Stimulated activated naive B cell treated with anti-CD40 and anti-IgM and Interleukin-4, amounts not matched to agents 10 μg/mL and 1 μg/mL and 100 μg/mL, for 72 hours (primary cell): Measurements from ENCODE around the gene OPN5.

Source experiments
- ATAC-seq, 2 donors: fragments of 150-1000 bp; cut with Tn5 transposase; replicated peaks; 2 replicates each; pipeline ENCODE4 v1.10.0; 2021; ENCODE audit warnings: moderate library complexity in 1 of 2
- DNase-seq: peaks from one replicate; pipeline ENCODE4 v3.0.0; 2021
- H3K27ac Mint-ChIP-seq: one replicate; pipeline ENCODE4 v1.8.0; 2022; ENCODE audit warnings: mild to moderate bottlenecking, mixed read lengths
- H3K27me3 Mint-ChIP-seq, 2 donors: one replicate each; pipeline ENCODE4 v1.8.0; 2022; ENCODE audit warnings: mixed read lengths in 2 of 2
- H3K36me3 Mint-ChIP-seq, 2 donors: one replicate each; pipeline ENCODE4 v1.8.0; 2022; ENCODE audit warnings: mixed read lengths in 2 of 2, mild to moderate bottlenecking in 1 of 2
- H3K4me1 Mint-ChIP-seq, 2 donors: one replicate each; pipeline ENCODE4 v1.8.0; 2022; ENCODE audit warnings: mixed read lengths in 2 of 2, mild to moderate bottlenecking in 1 of 2
- H3K4me3 Mint-ChIP-seq, 2 donors: one replicate each; pipeline ENCODE4 v1.8.0; 2022; ENCODE audit warnings: mild to moderate bottlenecking in 2 of 2, mixed read lengths in 2 of 2, moderate library complexity in 1 of 2
- H3K9me3 Mint-ChIP-seq, 2 donors: one replicate each; pipeline ENCODE4 v1.8.0; 2022; ENCODE audit warnings: mixed read lengths in 2 of 2, mild to moderate bottlenecking in 1 of 2

The OPN5 gene

DNA sequence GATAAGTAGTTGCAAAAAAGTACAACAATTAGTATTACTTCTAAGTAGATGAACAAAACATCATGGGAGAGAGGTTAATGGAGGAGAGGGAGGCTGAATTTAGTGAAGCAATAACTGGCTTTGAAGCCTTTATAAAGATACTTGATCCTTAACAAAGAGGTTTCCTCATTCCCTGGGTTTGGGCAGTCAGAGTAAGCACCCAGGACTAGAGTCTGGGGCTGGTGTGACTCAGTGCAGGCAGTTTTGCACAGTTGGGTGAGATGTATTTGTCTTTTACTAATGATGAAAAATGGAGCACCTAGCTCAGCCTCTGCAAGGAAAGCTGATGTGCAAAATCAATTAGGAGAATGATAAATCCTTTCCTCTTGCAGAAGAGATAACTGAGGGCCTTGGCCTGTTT is 11.8 kb upstream of the OPN5 start:
- H3K4me1 Mint-ChIP-seq, result no peaks in the 10 kb centered on the region
- H3K4me3 Mint-ChIP-seq, result no peak overlapping the region
- DNase-seq (no peak), ATAC-seq (no peak)
- H3K9me3 Mint-ChIP-seq, result peaks cover 0 to 3% of the 10 kb centered on the region in 2 donors
- H3K27me3 Mint-ChIP-seq, result peaks cover 6 to 7% of the 10 kb centered on the region in 2 donors
- no peak overlapping the region for H3K27ac Mint-ChIP-seq
- no peaks in the 10 kb centered on the region for H3K36me3 Mint-ChIP-seq

DNA sequence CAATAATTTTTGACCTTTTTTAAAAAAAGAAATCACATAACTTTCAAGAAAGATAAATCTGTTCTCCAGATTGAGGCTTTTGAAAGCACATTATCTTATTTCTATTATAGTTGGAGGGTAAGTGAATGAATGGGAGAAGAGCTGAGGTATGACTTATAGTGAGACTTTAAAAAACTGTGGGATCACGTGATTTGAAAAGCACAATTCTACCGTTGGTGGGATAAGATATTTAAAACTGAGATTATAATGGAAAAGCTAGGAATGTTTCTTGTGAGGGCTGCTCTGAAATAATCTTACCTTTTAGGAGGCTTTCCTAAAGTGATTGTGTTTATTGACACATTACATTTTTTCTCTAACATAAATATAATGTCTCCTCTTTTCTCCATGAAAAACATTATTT is 9.5 kb upstream of the OPN5 start:
- Mint-ChIP-seq H3K4me3 (no peak overlapping the region), H3K4me1 (no peaks in the 10 kb centered on the region), H3K27me3 (peaks cover 6 to 7% of the 10 kb centered on the region in 2 donors), H3K9me3 (no peaks in the 10 kb centered on the region), H3K27ac (no peak overlapping the region), H3K36me3 (no peaks in the 10 kb centered on the region)
- ATAC-seq, result no peak
- no peak for DNase-seq

DNA sequence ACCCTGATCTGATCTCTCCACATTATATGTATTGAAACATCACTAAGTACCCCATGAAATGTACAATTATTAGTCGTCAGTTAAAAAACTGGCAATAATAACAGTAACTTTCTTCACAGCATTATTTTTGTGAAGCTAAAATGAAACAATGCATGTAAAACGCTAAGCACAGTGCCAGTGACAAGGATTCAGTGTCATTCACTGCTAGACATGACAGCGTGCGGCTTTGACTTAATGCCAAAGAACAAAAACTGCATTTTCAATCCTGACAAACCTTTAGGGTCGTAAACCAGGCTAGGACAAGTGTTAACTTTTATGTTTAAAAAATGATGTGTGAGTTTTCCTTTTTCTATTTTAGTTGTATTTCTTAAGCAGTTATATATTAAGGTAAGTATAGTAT is 8.8 kb upstream of the OPN5 start:
- ATAC-seq, result no peak

DNA sequence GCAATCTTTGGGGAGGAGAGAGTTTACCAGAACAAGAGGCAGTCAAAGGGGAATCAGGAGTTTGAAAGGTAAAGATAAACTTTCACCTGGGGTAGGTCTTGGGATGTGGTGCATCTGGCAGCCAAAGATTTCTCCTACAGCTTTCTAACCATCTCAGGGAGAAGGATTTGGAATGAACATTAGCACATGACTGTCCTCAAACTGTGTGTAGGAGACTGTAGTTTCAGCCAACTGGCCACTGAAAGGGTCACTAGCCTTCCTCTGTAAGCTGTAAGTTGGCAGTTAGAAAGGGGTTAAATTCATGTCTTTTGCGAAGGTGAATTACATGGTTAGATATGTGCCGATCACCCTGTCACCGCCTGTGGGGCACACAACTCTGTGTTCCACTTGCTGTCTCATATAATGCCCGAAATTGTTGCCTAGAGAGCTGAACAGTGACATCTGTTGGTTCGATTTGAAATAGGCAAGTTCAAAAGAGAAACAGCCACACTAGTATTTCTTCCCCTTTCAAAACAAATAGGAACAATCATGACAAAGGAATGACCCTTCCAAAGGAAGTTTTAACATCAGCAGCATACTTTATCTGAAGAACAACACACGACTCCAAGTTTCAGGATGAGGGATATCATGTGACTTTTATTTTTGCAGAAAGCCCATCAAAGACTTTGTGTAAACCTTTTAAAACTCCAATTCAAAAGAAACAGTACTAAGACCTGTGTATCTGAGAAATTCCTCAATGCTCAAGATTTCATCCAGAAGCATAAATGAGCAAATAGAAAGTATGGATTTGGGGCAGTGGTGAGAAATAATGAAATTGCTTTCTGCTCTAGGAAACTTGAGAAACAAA is 1.1 kb upstream of the OPN5 start:
- DNase-seq (peak; percentile 4), ATAC-seq (peak; percentile 75 to 92)
- Mint-ChIP-seq H3K4me3 (no peak overlapping the region), H3K4me1 (peaks cover 6 to 7% of the 10 kb centered on the region in 2 donors), H3K27ac (peak overlapping the region; percentile 72), H3K36me3 (no peaks in the 10 kb centered on the region), H3K27me3 (peaks cover 12 to 33% of the 10 kb centered on the region in 2 donors), H3K9me3 (no peaks in the 10 kb centered on the region)

More for the DNA sequence above, 8.8 kb upstream of the OPN5 start:
- Mint-ChIP-seq H3K4me1 (no peaks in the 10 kb centered on the region), H3K36me3 (no peaks in the 10 kb centered on the region), H3K9me3 (no peaks in the 10 kb centered on the region), H3K27ac (no peak overlapping the region), H3K27me3 (peaks cover 6 to 7% of the 10 kb centered on the region in 2 donors), H3K4me3 (no peak overlapping the region)
- no peak for DNase-seq

DNA sequence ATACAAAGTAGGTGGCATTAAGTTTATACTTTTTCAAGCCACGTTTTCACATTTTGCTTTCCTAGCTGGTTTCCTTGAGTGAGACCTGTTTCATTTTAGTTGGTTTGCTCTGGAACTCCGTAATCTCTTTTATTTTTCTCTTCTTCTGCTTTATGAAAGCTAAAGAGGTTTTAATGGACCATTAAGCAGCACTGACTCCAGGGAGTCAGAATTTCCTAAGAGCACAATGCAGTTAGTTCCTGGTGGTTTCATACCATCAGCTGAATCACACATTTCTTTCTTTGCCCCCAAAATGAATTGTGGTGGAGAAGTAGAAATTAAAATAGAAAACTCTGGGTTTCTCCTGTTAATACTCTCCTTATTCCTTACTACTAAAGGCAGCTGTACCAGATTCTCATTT is 3.4 kb downstream of the OPN5 start:
- no peak for DNase-seq
- Mint-ChIP-seq H3K4me1 (peaks cover 5% of the 10 kb centered on the region in 2 donors), H3K9me3 (no peaks in the 10 kb centered on the region), H3K4me3 (no peak overlapping the region), H3K27ac (no peak overlapping the region), H3K27me3 (peaks cover 26 to 50% of the 10 kb centered on the region in 2 donors), H3K36me3 (no peaks in the 10 kb centered on the region)
- ATAC-seq, result no peak

DNA sequence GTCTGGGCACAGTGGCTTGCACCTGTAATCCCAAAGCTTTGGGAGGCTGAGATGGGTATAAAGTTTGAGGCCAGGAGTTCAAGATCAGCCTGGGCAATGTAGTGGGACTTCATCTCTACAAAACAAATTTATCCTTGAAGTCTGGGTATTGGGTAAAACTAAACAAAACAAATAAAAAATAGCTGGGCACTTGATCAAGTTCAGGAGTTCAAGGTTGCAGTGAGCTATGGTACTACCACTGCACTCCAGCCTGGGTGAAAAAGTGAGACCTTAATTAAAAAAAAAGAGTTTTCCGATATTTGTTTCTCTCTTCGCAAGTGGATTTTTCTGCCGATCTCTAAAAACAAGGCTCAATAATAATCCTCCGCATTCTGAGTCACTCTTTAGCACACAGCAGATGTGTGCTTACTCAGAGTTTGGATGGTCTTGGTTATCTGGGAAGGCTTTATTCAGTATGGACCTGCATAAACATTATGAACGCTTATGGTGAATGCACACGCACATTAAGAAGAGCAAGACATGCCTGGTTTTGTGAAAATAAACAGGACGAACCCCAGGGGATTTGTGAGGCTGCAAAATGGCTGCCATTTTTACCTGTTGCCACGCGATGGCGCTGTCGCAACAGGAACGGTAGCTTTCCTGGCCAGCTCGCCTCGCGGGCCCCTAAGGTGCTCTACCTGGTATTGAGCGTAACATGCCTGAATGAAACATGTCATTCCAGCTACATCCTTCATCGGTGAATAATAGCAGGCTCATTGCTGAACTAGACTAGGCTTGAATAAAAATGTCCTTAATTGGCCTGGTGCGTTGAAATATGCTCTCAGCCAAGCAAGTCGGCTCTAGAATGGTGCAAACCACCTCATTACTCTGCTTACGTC is 6.0 kb downstream of the OPN5 start:
- no peaks in the 10 kb centered on the region for H3K36me3 Mint-ChIP-seq
- H3K4me3 Mint-ChIP-seq, result no peak overlapping the region
- no peaks in the 10 kb centered on the region for H3K9me3 Mint-ChIP-seq
- no peak overlapping the region for H3K27ac Mint-ChIP-seq
- H3K4me1 Mint-ChIP-seq, result no peaks in the 10 kb centered on the region
- H3K27me3 Mint-ChIP-seq, result peaks cover 22 to 58% of the 10 kb centered on the region in 2 donors
- DNase-seq (peak; percentile 23), ATAC-seq (peak; percentile 72 to 82)

DNA sequence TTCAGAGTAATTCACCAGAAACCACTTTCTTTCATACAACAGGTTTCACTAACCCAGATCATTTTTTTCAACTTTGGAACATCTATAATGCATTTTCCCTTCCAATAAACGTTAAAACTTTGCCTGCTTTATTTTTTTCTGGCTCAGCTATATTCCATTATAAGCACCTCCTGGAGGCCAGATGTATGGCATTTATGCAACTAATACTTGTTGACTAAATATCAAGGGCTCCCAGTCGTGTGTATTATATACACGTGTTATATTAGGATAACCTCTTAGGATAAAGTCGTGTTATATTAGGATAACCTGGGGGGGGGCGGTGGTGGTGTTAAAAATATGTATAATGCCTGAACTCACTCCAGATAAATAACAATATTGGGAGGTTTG is 6.7 kb downstream of the OPN5 start:
- H3K36me3 Mint-ChIP-seq, result no peaks in the 10 kb centered on the region
- no peak overlapping the region for H3K27ac Mint-ChIP-seq
- H3K9me3 Mint-ChIP-seq, result no peaks in the 10 kb centered on the region
- DNase-seq (no peak), ATAC-seq (no peak)
- no peaks in the 10 kb centered on the region for H3K4me1 Mint-ChIP-seq
- peaks cover 22 to 53% of the 10 kb centered on the region in 2 donors for H3K27me3 Mint-ChIP-seq
- H3K4me3 Mint-ChIP-seq, result no peak overlapping the region

DNA sequence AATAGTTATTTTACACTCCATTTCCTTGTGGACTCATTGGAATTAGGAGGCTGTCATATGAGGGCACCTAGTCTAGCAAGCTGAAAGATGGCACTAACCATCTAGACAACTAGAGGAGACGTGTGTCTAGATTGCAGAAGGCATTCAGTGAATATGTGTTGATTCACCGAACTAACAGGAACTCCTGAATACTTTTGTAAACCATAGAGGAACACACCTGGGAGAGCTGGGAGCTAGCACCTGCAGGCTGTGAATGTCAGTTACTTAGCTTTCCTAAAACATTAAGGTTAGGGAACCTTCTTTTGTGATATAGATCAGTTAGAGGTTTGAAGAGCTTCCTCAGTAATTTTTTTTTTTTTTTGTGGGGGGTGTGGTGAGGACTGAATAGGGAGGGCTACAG is 7.7 kb downstream of the OPN5 start:
- ATAC-seq, result no peak
- Mint-ChIP-seq H3K9me3 (no peaks in the 10 kb centered on the region), H3K36me3 (no peaks in the 10 kb centered on the region), H3K27me3 (peaks cover 19 to 45% of the 10 kb centered on the region in 2 donors), H3K27ac (no peak overlapping the region), H3K4me1 (no peaks in the 10 kb centered on the region), H3K4me3 (no peak overlapping the region)
- DNase-seq, result no peak

DNA sequence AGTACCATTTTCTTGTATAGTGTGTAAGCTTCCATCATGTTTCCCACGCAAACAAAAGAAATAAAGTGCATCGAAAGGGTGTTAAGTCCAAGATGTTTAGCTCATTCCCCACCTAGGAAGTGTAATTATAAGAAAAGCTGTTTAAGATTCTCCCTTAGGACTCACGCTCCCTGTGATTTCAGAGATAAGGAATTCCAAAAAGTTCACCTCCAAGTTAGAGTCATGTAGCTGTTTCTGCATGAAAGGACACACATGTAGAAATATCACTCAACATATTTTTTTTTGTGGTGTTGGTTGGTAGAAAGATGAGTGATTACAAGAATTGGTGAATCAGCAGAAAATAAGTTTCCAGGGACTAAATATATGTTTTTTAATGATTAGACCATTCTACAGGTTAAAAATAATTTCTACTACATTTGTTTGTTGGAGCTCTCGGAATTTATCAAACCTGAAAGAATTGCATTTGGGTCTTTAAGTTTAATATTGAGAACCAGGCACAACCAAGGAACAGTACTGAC is 10.4 kb downstream of the OPN5 start:
- Mint-ChIP-seq H3K27ac (no peak overlapping the region), H3K36me3 (no peaks in the 10 kb centered on the region), H3K27me3 (peaks cover 17 to 42% of the 10 kb centered on the region in 2 donors), H3K4me3 (no peak overlapping the region), H3K9me3 (peaks cover 0 to 2% of the 10 kb centered on the region in 2 donors), H3K4me1 (no peaks in the 10 kb centered on the region)
- ATAC-seq (no peak), DNase-seq (no peak)

DNA sequence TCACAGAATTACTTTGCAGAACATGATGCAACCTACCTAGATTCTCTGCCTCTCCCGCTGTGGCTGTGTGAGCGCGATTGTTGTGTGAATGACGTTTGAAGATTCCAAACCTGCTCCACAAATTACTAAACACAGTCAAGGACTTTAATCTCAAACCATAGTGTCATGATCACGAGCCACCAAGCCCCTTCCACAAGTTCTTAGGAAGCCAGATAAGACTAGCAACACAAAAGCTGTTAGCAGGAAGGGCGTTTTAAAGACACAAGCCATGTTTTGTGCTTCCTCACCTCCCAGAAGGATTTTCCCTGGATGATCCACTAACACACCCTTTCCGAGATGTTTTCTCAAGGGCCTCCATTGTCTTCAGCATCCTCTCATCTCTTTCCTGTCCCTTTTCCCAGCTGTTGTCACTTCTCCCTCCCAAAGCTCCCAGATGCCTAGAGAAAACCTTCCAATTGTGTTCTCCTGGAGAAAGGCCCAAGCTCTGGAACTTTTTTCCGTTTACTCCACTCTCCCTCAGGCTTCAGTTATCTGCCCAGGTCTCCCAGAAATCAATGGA is 12.8 kb downstream of the OPN5 start:
- ATAC-seq, result no peak
- DNase-seq, result no peak
- no peaks in the 10 kb centered on the region for H3K4me1 Mint-ChIP-seq
- peaks cover 13 to 34% of the 10 kb centered on the region in 2 donors for H3K27me3 Mint-ChIP-seq
- H3K36me3 Mint-ChIP-seq, result no peaks in the 10 kb centered on the region
- H3K4me3 Mint-ChIP-seq, result no peak overlapping the region
- H3K27ac Mint-ChIP-seq, result no peak overlapping the region
- H3K9me3 Mint-ChIP-seq, result peaks cover 0 to 2% of the 10 kb centered on the region in 2 donors

DNA sequence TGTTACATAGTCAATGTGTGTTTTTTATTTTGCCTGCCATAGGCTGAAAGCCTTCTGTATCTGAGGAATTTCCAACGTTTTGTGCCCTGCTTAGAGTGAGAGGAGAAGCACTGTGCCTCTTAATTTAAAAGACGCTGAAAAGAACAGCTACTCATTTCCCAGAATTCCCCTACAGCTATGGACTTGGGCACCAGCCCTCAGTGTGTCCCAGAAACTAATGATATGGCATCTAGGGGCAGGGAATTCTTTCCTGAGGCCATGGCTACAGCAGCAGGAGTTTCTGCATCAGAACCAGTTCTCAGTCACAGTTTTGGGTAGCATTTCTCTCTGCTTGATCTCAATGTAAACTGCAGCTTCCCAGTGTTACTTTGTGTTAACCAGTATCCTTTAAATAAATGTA is 20.2 kb downstream of the OPN5 start:
- H3K9me3 Mint-ChIP-seq, result no peaks in the 10 kb centered on the region
- no peak overlapping the region for H3K27ac Mint-ChIP-seq
- H3K4me1 Mint-ChIP-seq, result no peaks in the 10 kb centered on the region
- peaks cover 22 to 30% of the 10 kb centered on the region in 2 donors for H3K27me3 Mint-ChIP-seq
- H3K4me3 Mint-ChIP-seq, result no peak overlapping the region
- DNase-seq, result no peak
- no peak for ATAC-seq
- H3K36me3 Mint-ChIP-seq, result no peaks in the 10 kb centered on the region

DNA sequence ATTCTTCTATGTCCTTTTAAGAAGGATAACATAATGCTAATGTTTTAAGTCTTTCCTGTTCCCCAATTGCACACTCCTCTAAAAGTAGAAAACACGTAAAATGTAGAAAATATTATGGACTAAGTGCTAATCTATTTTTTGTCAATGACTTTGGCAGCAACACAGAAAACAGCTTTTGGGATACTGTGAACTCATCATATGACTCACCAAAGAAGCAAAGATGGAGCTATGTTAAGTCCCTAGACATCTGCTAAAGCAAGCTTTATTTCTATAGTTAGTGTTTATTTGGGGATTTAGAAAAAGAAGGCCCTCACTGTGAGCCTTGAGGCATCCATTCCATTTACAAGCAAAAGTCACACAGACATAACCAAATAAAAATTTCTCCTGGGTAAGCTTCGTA is 23.0 kb downstream of the OPN5 start:
- Mint-ChIP-seq H3K4me3 (no peak overlapping the region), H3K36me3 (no peaks in the 10 kb centered on the region), H3K9me3 (no peaks in the 10 kb centered on the region), H3K27me3 (peaks cover 18 to 21% of the 10 kb centered on the region in 2 donors), H3K4me1 (no peaks in the 10 kb centered on the region), H3K27ac (no peak overlapping the region)
- no peak for DNase-seq
- no peak for ATAC-seq

DNA sequence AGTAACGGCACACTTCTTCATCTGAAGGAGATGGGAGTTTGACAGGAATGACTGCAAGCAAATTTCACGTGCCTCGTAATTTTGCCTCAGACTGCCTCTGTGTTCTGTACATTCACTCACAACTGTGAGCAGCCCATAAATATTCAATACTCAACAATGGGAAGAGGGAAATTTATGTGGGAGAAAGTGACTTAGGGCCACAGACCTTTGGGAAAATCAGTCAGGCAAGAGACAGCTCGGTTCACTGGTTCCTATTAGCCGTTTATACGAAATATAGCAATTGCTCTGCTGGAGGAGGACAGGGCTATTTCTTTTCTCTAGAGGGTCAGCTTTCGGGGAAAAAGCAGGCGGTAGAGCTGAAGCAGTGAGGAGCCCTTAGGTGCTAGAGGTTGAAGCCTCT is 28.0 kb downstream of the OPN5 start:
- H3K4me1 Mint-ChIP-seq, result no peaks in the 10 kb centered on the region
- no peak overlapping the region for H3K27ac Mint-ChIP-seq
- H3K9me3 Mint-ChIP-seq, result no peaks in the 10 kb centered on the region
- ATAC-seq (no peak), DNase-seq (no peak)
- no peak overlapping the region for H3K4me3 Mint-ChIP-seq
- H3K36me3 Mint-ChIP-seq, result no peaks in the 10 kb centered on the region
- H3K27me3 Mint-ChIP-seq, result peaks cover 16 to 22% of the 10 kb centered on the region in 2 donors

DNA sequence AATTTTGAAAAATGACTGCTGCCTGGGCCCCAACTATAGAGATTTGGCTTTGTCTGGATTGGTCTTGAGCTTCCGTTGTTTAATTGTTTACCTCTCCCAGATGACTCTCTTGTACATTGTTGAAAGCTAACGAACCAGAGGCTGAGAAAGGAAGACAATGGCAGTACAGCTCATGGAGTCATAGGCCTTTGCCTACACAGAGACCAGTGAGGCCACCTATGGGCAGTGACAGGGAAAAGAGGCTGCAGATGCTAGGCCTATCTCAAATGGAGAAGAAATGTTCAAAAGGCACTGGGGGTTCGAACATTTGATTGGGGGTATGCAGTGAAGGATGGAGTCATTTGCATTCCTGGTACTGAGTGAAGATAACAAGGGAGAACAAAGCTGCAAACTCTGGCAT is 29.1 kb downstream of the OPN5 start:
- ATAC-seq (no peak), DNase-seq (no peak)
- Mint-ChIP-seq H3K9me3 (no peaks in the 10 kb centered on the region), H3K4me3 (no peak overlapping the region), H3K27ac (no peak overlapping the region), H3K27me3 (peaks cover 16 to 19% of the 10 kb centered on the region in 2 donors), H3K4me1 (no peaks in the 10 kb centered on the region), H3K36me3 (no peaks in the 10 kb centered on the region)
